AG04450 (cell line): ENCODE results near the gene TAF4B. TPM values are rescaled to one million over a fixed set of nuclear protein-coding genes. Genes with fewer than 3 reads are reported as not detected.
A peak's percentile ranks its signal among the peaks of the same experiment; 100 is the strongest.

Source experiments
- CTCF ChIA-PET: fragments of 300-600, 350-600 bp; formaldehyde crosslinking; extraction: SDS; loops from one replicate; lab custom pipeline; 2022; ENCODE audit warnings: antibody characterized with exemption, inconsistent platforms; lab: Charles Lee
- POLR2A ChIA-PET: fragments of 350-600 bp; formaldehyde crosslinking; extraction: SDS; loops from one replicate; lab custom pipeline; 2021; ENCODE audit warnings: antibody characterized with exemption, inconsistent platforms; lab: Yijun Ruan, JAX
- DNase-seq: peaks from one replicate; pipeline ENCODE4 v3.0.0-alpha.2; 2011; ENCODE audit warnings: low read depth, low spot score
- H3K27ac ChIP-seq: one replicate; pipeline ENCODE4 v1.5.1; 2012; ENCODE audit warnings: low read depth, low read length, control low read depth
- H3K27me3 ChIP-seq: one replicate; pipeline ENCODE4 v1.6.0; 2012; ENCODE audit warnings: low read length; ENCODE audit not compliant: control insufficient read depth, insufficient read depth
- H3K4me3 ChIP-seq: 2 replicates; pipeline ENCODE4 v1.5.1; 2011; ENCODE audit warnings: mild to moderate bottlenecking, low read depth, low read length, control low read depth
- H3K9me3 ChIP-seq: 2 replicates; pipeline ENCODE4 v1.5.1; 2012; ENCODE audit warnings: low read length; ENCODE audit not compliant: control insufficient read depth, insufficient read depth
- polyA minus RNA-seq: library from RNA; depleted of rRNA, polyadenylated mRNA; stranded (reverse); fragments of >200 nt; gene quantifications from 2 replicates; pipeline ENCODE4 v1.2.3, GENCODE V29; 2011; rRNA and poly(A)+ RNA removed
- polyA plus RNA-seq: library from polyadenylated mRNA; depleted of rRNA; stranded (reverse); fragments of >200 nt; gene quantifications from 2 replicates; pipeline ENCODE4 v1.2.3, GENCODE V29; 2011; rRNA removed
- TF ChIP-seq, protein P1 (sequence below): IDR thresholded peaks from 2 replicates; pipeline ENCODE4 v1.5.1; 2011; ENCODE audit warnings: low read depth, low read length, control low read depth, inconsistent platforms

The TAF4B gene, protein sequence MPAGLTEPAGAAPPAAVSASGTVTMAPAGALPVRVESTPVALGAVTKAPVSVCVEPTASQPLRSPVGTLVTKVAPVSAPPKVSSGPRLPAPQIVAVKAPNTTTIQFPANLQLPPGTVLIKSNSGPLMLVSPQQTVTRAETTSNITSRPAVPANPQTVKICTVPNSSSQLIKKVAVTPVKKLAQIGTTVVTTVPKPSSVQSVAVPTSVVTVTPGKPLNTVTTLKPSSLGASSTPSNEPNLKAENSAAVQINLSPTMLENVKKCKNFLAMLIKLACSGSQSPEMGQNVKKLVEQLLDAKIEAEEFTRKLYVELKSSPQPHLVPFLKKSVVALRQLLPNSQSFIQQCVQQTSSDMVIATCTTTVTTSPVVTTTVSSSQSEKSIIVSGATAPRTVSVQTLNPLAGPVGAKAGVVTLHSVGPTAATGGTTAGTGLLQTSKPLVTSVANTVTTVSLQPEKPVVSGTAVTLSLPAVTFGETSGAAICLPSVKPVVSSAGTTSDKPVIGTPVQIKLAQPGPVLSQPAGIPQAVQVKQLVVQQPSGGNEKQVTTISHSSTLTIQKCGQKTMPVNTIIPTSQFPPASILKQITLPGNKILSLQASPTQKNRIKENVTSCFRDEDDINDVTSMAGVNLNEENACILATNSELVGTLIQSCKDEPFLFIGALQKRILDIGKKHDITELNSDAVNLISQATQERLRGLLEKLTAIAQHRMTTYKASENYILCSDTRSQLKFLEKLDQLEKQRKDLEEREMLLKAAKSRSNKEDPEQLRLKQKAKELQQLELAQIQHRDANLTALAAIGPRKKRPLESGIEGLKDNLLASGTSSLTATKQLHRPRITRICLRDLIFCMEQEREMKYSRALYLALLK
- polyA plus RNA-seq, result 0.32 and 0.40 TPM in 2 replicates
- polyA minus RNA-seq, result 0.39 and 0.46 TPM in 2 replicates

DNA sequence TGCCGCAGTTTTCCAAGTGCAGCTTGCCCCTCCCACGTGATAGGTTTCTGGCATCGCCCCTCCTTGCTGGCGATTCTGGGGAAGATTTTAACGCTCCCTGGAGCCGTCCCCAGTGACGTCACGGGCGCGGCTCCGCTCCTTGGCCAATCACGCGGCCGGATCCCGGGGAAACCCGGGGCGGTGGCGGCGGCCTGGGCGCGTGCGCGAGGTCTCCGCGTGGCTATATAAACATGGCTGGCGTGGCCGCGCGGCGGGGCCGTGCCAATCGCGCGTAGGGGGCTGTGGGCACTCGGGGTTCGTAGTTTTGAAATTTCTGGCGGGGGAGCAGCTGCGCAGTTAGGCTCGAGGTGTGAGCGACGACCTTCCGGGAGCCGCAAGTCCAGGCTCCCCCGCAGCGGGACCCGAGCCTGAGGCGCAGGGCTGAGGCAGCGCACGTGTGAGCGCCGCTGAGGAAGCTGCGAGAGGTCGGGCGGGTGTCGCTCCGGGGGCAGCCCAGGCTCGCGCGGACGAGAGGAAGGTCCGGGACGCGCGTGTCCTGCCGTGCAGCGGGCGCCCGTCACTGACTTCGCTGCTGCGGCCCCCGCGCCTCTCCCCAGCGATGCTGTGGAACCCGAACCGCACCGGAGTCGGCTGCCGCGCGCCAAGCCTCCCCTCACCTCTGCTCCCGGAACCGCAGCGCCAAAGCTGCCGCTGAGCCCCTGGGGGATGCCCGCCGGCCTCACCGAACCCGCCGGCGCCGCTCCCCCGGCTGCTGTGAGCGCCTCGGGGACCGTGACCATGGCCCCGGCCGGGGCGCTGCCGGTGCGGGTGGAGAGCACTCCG is at the start of gene TAF4B:
Gene TAF4B, plus strand, starts transcription at position 217 of the 822 bp plus-strand sequence. Its CDS starts 489 bp downstream, at position 706.
- CTCF ChIA-PET, result no interaction called here

DNA sequence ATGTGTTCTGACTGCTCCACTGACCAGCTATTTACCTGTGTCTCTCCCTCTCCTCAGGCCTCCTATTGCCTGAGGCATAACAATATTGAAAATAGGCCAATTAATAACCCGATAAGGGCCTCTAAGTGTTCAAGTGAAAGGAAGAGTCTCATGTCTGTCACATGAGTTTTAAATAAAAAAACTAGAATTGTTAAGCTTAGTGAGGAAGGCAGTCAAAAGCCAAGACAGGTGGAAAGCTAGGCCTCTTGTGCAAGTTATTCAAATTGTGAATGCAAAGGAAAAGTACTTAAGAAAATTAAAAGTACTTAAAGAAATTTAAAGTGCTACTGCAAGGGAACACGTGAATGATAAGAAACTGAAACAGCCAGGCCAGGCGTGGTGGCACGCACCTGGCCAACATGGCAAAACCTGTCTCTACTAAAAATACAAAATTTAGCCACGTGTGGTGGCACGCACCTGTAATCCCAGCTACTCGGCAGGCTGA is 44.9 kb upstream of the TAF4B start:
- Histone ChIP-seq H3K27ac (no peak overlapping the region), H3K27me3 (no peaks in the 10 kb centered on the region), H3K9me3 (no peaks in the 10 kb centered on the region), H3K4me3 (no peak overlapping the region)
- TF ChIP-seq, protein P1, sequence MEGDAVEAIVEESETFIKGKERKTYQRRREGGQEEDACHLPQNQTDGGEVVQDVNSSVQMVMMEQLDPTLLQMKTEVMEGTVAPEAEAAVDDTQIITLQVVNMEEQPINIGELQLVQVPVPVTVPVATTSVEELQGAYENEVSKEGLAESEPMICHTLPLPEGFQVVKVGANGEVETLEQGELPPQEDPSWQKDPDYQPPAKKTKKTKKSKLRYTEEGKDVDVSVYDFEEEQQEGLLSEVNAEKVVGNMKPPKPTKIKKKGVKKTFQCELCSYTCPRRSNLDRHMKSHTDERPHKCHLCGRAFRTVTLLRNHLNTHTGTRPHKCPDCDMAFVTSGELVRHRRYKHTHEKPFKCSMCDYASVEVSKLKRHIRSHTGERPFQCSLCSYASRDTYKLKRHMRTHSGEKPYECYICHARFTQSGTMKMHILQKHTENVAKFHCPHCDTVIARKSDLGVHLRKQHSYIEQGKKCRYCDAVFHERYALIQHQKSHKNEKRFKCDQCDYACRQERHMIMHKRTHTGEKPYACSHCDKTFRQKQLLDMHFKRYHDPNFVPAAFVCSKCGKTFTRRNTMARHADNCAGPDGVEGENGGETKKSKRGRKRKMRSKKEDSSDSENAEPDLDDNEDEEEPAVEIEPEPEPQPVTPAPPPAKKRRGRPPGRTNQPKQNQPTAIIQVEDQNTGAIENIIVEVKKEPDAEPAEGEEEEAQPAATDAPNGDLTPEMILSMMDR, result no peak
- POLR2A ChIA-PET, result no interaction called here
- no peak for DNase-seq
- CTCF ChIA-PET, result no interaction called here

More for the DNA sequence above, at the start of gene TAF4B:
- TF ChIP-seq, protein P1, result no peak
- POLR2A ChIA-PET, result interaction anchor here (1.2 kb wide), 1 partner anchor 136 kb away, joined by 3 read pairs; the partner anchor contains the start of gene SS18
- H3K27me3 ChIP-seq, result peaks cover 6% of the 10 kb centered on the region
- peak; percentile 41 for DNase-seq
- H3K9me3 ChIP-seq, result no peaks in the 10 kb centered on the region; the same call in 1 of the 2 replicates
- no peak within 1 kb of the TSS for H3K27ac ChIP-seq
- H3K4me3 ChIP-seq, result peak within 1 kb of the TSS; percentile 68

DNA sequence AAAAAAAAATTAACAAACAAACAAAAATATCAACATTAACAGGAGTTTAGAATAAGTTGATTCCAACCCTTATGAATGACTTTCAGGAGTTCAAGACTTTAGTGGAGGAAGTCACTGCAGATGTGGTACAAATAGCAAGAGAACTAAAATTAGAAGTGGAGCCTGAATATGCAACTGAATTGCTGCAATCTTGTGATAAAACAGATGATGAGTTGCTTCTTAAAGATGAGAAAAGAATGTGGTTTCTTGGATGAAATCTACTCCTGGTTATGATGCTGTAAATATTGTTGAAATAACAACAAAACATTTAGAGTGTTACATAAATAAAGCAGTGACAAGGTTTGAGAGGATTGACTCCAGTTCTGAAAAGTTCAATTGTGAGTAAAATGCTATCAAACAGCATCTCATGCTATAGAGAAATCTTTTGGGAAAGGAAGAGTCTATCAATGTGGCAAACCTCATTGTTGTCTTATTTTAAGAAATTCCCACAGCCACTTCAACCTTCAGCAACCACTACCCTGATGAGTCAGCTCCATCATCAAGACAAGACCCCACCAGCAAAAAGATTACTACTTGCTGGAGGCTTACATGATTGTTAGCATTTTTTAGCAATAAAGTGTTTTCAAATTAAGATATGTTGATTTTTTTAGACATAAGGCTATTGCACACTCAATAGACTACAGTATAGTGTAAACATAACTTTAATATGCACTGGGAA is 42.7 kb upstream of the TAF4B start:
- CTCF ChIA-PET, result no interaction called here
- POLR2A ChIA-PET, result no interaction called here
- Histone ChIP-seq H3K4me3 (no peak overlapping the region), H3K9me3 (no peaks in the 10 kb centered on the region), H3K27me3 (no peaks in the 10 kb centered on the region), H3K27ac (no peak overlapping the region)
- TF ChIP-seq, protein P1, result no peak
- no peak for DNase-seq

DNA sequence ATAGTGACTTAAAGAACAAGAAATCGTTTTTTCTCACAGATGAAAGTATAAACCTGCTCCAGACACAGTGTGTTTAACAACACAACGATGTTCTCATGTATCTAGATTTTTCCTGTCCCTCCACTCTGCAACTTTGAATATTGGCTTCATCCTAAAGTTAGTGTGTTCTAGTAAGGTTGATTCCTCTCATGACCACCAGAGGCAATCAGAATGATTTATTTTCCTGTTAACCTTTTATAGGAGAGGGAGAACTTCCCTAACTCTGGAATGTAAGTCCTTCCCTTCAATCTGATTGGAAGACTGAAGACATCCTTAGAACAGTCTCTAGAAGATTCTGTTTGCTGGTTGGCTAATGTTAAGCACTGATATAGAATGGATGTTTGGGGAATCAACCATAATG is 41.0 kb upstream of the TAF4B start:
- H3K9me3 ChIP-seq, result no peaks in the 10 kb centered on the region
- POLR2A ChIA-PET, result no interaction called here
- no peaks in the 10 kb centered on the region for H3K27me3 ChIP-seq
- no peak for DNase-seq
- no peak overlapping the region for H3K27ac ChIP-seq
- TF ChIP-seq, protein P1, result no peak; the same call in 1 of the 2 replicates
- CTCF ChIA-PET, result no interaction called here
- H3K4me3 ChIP-seq, result no peak overlapping the region
